ENCODE data around the gene MLIP. TPM values are rescaled to one million over a fixed set of nuclear protein-coding genes. Genes with fewer than 3 reads are reported as not detected.
"Not testable (repeated sequence)": the region's sequence is repeated elsewhere in the genome, so short reads cannot be mapped to it uniquely, and the experiment has no call there.

Gene MLIP
- total and polyA plus RNA-seq, 2 experiments from 2014 or later = not detected

DNA sequence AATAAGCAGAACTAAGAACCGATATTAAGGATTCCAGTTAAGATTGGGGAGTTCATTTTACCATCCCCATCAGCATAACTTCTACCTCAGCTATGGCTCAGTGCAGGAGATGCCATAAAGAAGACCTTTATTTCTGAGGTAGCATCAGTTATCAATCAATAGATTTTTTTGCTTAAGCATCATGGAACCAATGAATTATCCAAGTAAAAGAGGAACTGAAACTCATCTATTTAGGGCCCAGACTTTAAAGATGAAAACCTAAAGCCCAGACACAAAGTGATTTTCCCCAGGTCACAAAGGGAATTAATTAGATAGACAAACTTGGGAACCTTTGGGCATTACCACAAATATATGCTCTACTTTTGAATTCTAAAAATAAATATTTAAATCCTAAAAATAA, 137.8 kb downstream of the MLIP start:
- no peaks in the 10 kb centered on the region for H3K27me3 ChIP-seq (replicated peaks; ENCODE audit: insufficient read depth)
- H4K20me1 ChIP-seq (ENCODE audit: insufficient read depth) = no peaks in the 10 kb centered on the region
- no peaks in the 10 kb centered on the region for H3K36me3 ChIP-seq (ENCODE audit: low read depth)
- no peaks in the 10 kb centered on the region for H3F3A ChIP-seq (ENCODE audit: insufficient read depth)
- 89 to 93% methylated on average over 1 of the region's 1 CpG for WGBS, 2 experiments (ENCODE audit: low coverage in 1 of 2, low lambda C conversion rate in 2 of 2, missing lambda C conversion rate in 2 of 2)
- H3K27ac ChIP-seq = no peak overlapping the region
- in situ Hi-C loops (cut with MboI) = no loop called here
- no peak for TF ChIP-seq EZH2phosphoT487 (IDR thresholded peaks at IDR 0.05; ENCODE audit: insufficient read depth, low read depth)
- no peak for TF ChIP-seq EZH2 (IDR thresholded peaks at IDR 0.05; ENCODE audit: insufficient read depth, poor library complexity, severe bottlenecking)
- H3K9ac ChIP-seq = no peak overlapping the region
- H3K4me1 ChIP-seq (ENCODE audit: insufficient read depth) = no peaks in the 10 kb centered on the region
- H2AFZ ChIP-seq = no peak overlapping the region
- no peaks in the 10 kb centered on the region for H3K9me3 ChIP-seq (ENCODE audit: low read depth)
- DNase-seq = no peak
- H3K4me3 ChIP-seq = no peak overlapping the region
- no peaks in the 10 kb centered on the region for H3K79me2 ChIP-seq (ENCODE audit: insufficient read depth)
- no peaks in the 10 kb centered on the region for H3K9me2 ChIP-seq (ENCODE audit: insufficient read depth)
- H3K4me2 ChIP-seq (ENCODE audit: unreplicated experiment) = no peak overlapping the region

DNA sequence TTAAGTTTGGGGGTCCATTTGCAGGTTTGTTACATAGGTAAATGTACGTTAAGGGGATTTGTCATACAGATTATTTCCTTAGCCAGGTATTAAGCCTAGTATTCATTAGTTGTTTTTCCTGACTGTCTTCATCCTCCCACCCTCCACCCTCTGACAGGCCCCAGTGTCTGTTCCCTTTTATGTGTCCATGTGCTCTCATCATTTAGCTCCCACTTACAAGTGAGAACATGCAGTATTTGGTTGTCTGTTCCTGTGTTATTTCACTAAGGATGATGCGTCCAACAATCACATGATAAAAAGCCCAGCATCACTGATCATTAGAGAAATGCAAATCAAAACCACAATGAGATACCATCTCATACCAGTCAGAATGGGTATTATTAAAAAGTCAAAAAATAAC, 138.6 kb downstream of the MLIP start:
- H3K79me2 ChIP-seq (ENCODE audit: insufficient read depth); H3K4me2 ChIP-seq (ENCODE audit: unreplicated experiment); H3F3A ChIP-seq (ENCODE audit: insufficient read depth); H3K9ac ChIP-seq; H4K20me1 ChIP-seq (ENCODE audit: insufficient read depth); H3K9me3 ChIP-seq (ENCODE audit: low read depth); H3K9me2 ChIP-seq (ENCODE audit: insufficient read depth); H3K27me3 ChIP-seq (replicated peaks; ENCODE audit: insufficient read depth); DNase-seq; in situ Hi-C loops (cut with MboI); H2AFZ ChIP-seq; H3K4me1 ChIP-seq (ENCODE audit: insufficient read depth); H3K27ac ChIP-seq; H3K36me3 ChIP-seq (ENCODE audit: low read depth); H3K4me3 ChIP-seq: not testable (repeated sequence)
- WGBS, 2 experiments (ENCODE audit: low coverage in 1 of 2, low lambda C conversion rate in 2 of 2, missing lambda C conversion rate in 2 of 2) = 78 to 88% methylated on average over 2 of the region's 2 CpGs

DNA sequence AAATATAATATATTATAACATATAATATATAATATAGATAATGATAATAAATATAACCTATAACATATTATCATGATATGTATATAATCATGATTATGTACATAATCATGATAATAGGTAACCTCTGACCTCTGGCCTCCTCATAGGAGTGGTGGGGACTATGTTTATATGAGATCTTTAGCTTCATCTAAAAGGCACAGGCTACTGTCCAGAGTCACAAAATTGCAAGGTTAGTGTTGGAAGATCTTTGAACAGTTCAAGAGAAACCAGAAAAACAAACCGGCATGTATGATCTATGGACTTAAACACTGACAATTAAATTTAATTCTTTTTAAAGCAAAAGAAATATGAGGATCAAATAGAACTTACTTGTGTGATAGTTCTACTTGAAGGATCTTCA, 141.3 kb downstream of the MLIP start:
- Histone ChIP-seq H3K9me2 (ENCODE audit: insufficient read depth) (no peaks in the 10 kb centered on the region), H3K9me3 (ENCODE audit: low read depth) (no peaks in the 10 kb centered on the region), H3K9ac (no peak overlapping the region), H3K27me3 (replicated peaks; ENCODE audit: insufficient read depth) (no peaks in the 10 kb centered on the region), H3K4me3 (no peak overlapping the region), H4K20me1 (ENCODE audit: insufficient read depth) (no peaks in the 10 kb centered on the region), H3F3A (ENCODE audit: insufficient read depth) (no peaks in the 10 kb centered on the region), H3K4me2 (ENCODE audit: unreplicated experiment) (no peak overlapping the region), H2AFZ (no peak overlapping the region), H3K79me2 (ENCODE audit: insufficient read depth) (no peaks in the 10 kb centered on the region), H3K36me3 (ENCODE audit: low read depth) (no peaks in the 10 kb centered on the region), H3K27ac (no peak overlapping the region), H3K4me1 (ENCODE audit: insufficient read depth) (no peaks in the 10 kb centered on the region)
- no peak for TF ChIP-seq EZH2phosphoT487 (IDR thresholded peaks at IDR 0.05; ENCODE audit: insufficient read depth, low read depth)
- TF ChIP-seq EZH2 (IDR thresholded peaks at IDR 0.05; ENCODE audit: insufficient read depth, poor library complexity, severe bottlenecking) = no peak
- in situ Hi-C loops (cut with MboI) = no loop called here
- DNase-seq = no peak
- WGBS, 2 experiments (ENCODE audit: low coverage in 1 of 2, low lambda C conversion rate in 2 of 2, missing lambda C conversion rate in 2 of 2) = 94 to 96% methylated on average over 1 of the region's 1 CpG

GRCh38 chr6:54252916-54253315, 141.7 kb downstream of the MLIP start:
- H3K79me2 ChIP-seq (ENCODE audit: insufficient read depth) = no peaks in the 10 kb centered on the region
- H3K9ac ChIP-seq = no peak overlapping the region
- H2AFZ ChIP-seq = no peak overlapping the region
- no peak overlapping the region for H3K27ac ChIP-seq
- H3K36me3 ChIP-seq (ENCODE audit: low read depth) = no peaks in the 10 kb centered on the region
- H3K4me3 ChIP-seq = no peak overlapping the region
- H4K20me1 ChIP-seq (ENCODE audit: insufficient read depth) = no peaks in the 10 kb centered on the region
- H3K9me3 ChIP-seq (ENCODE audit: low read depth) = no peaks in the 10 kb centered on the region
- no peaks in the 10 kb centered on the region for H3K27me3 ChIP-seq (replicated peaks; ENCODE audit: insufficient read depth)
- in situ Hi-C loops (cut with MboI) = no loop called here
- no peaks in the 10 kb centered on the region for H3F3A ChIP-seq (ENCODE audit: insufficient read depth)
- no peaks in the 10 kb centered on the region for H3K4me1 ChIP-seq (ENCODE audit: insufficient read depth)
- H3K4me2 ChIP-seq (ENCODE audit: unreplicated experiment) = no peak overlapping the region
- H3K9me2 ChIP-seq (ENCODE audit: insufficient read depth) = no peaks in the 10 kb centered on the region
- no peak for DNase-seq
- TF ChIP-seq EZH2phosphoT487 (IDR thresholded peaks at IDR 0.05; ENCODE audit: insufficient read depth, low read depth) = no peak
- TF ChIP-seq EZH2 (IDR thresholded peaks at IDR 0.05; ENCODE audit: insufficient read depth, poor library complexity, severe bottlenecking) = no peak
- WGBS, 2 experiments (ENCODE audit: low coverage in 1 of 2, low lambda C conversion rate in 2 of 2, missing lambda C conversion rate in 2 of 2) = 90 to 93% methylated on average over 4 of the region's 4 CpGs

DNA sequence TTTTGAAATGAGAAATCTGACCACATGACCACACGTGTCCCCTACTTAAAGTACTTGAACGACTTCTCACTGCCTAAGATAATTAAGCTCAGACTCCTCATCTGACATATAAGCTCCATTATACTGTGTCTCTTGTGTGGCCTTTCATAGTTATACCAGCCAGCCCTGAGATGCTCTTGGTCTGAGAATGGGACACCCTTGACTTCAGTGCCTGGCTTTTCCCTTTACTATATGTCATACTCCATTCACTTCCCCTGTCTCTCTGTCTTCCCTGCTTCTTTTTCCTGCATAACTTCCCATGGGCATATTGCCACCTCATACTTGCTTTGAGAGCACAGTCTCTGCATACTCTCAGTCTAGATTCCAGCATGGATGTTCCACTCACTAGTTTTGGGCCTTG, 143.6 kb downstream of the MLIP start:
- Histone ChIP-seq H3K27me3 (replicated peaks; ENCODE audit: insufficient read depth) (no peaks in the 10 kb centered on the region), H3K27ac (no peak overlapping the region), H3K4me3 (no peak overlapping the region), H2AFZ (no peak overlapping the region), H3K9me3 (ENCODE audit: low read depth) (no peaks in the 10 kb centered on the region), H3K4me1 (ENCODE audit: insufficient read depth) (peaks cover 1% of the 10 kb centered on the region; the same call in 1 of the 2 replicates), H4K20me1 (ENCODE audit: insufficient read depth) (no peaks in the 10 kb centered on the region), H3K36me3 (ENCODE audit: low read depth) (no peaks in the 10 kb centered on the region), H3K9ac (no peak overlapping the region), H3K9me2 (ENCODE audit: insufficient read depth) (no peaks in the 10 kb centered on the region), H3K79me2 (ENCODE audit: insufficient read depth) (no peaks in the 10 kb centered on the region), H3F3A (ENCODE audit: insufficient read depth) (no peaks in the 10 kb centered on the region), H3K4me2 (ENCODE audit: unreplicated experiment) (no peak overlapping the region)
- in situ Hi-C loops (cut with MboI) = no loop called here
- no peak for DNase-seq
- TF ChIP-seq EZH2 (IDR thresholded peaks at IDR 0.05; ENCODE audit: insufficient read depth, poor library complexity, severe bottlenecking) (no peak), EZH2phosphoT487 (IDR thresholded peaks at IDR 0.05; ENCODE audit: insufficient read depth, low read depth) (no peak)
- WGBS, 2 experiments (ENCODE audit: low coverage in 1 of 2, low lambda C conversion rate in 2 of 2, missing lambda C conversion rate in 2 of 2) = 92 to 93% methylated on average over 2 of the region's 2 CpGs
